NCI-H1930 (cell line): Measurements from ENCODE around the gene SLC2A4.

Experiments used
- DNase-seq, 2 experiments: peaks; one replicate each; lab custom pipeline; 2025; lab: John Stamatoyannopoulos, UW

The SLC2A4 gene

DNA sequence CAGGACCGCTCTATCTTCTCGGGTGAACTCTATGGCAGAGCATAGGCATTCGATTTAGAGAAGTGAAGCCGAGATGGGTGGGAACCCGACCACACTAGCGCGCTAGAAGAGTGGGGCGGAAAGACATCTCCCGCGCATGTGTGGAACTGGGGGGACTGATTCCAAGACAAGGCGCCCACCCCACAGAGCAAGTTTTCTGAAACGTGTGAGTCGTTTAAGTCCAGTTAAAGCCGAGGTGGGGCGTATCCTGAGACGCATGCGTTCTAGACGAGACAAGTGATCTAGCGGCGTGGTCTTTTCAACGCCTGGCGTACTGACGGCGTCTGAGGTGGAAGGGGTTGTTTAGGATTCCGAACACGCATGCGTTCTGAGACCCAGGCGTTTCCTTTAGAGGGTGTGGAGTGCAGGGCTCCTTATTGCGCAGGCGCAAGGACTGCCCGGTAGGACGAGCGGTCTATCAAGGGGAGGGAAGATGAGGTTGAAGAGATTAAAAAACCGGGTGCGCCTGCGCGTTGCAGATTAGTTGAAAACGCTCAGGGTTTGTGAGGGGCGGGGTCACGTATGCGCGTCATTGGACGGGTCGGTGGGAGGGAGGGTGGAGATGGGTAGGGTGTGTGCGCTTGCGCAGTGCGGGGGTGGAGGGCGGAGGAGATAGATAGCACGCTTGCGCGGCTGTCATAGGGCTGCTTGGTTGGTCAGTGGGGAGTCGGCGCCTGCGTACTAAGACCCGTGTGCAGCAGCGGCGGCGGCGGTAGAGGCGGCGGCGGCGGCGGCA is 25.6 kb downstream of the SLC2A4 start, which contains the start of gene EIF5A:
Gene EIF5A (plus strand): TSS at position 718 of the 775 bp plus-strand sequence. CDS start 2,008 bp downstream, outside the sequence.
- peak; percentile 99 to 100 for DNase-seq

DNA sequence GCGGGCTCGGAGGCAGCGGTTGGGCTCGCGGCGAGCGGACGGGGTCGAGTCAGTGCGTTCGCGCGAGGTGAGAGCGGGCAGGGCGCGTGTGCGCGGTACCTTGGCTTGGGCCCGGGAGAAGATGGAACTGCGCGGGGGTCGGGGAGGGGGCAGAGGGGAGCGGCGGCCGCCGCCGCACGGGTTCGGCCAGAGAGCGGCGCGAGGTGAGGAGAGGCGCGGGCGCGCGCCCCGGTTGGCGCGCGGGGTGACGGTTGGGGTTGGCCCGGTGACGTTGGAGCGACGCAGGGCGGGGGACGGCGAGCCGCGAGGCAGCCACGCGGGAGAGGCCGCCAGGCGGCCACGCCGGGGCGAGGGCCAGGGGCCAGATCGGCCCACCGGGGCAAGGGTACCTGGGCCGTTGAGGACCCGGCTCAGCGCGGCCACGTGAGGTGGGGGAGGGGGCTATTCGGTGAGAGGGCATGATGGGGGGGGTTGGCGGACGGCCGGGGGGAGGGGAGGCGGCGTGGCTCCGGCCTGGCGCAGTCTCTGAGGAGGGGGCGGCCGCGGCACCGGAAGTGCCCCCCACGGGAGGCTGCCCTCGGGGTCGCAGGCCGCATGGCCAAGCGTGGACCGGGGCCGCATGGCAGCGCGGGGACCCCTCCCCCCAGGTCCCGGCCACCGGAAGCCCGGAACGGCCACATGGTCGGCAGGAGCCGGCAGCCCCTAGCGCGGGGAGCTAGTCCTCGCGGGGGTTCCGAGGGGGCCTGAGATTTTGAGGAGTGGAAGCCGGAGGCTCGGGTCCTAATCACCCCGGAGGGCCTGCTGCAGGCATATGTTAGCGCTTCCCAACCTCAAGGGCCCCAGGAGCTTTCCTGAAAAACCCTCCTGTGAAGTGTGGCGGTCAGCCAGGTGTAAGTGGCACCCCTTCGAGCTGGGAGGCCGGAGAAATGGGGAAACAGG is 26.4 kb downstream of the SLC2A4 start:
- DNase-seq, result peak; percentile 40 to 42

DNA sequence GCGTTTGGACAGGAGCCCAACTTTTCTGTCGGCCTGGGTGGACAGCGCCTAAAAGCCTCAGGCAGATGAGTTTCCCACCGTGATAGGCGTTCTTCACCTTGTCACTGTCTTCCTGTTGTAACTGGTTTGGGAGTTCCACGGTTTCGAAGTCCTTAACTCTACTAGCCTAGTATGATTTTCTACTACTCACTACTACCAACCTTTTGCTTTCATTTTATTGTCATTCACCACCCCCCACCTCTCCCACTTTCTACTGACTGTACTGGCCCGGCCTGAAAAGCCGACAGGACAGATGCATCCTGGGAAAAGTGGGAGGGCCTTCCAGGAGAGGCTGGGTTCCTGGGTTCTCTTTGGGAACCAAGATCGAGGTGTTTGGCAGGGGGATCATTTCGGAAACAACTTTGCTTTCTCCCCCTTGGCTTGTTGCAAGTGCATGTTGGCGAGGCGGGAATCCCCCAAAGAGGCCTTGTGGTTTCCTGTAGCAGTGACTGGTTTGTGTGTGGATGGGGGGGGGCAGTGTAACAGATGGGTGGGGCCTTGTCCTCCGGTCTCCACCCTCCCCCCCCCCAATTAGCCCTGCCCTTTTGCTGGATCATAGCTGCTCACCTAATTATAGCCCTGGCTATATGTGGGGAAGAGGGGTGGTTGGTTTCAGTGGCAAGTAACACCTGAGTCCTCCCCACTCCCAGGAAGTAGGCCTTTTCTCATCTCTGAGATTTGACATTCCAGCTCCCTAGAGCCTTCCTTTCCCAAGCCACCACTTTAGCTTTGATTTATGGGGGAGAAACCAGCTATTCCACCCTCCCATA is 27.3 kb downstream of the SLC2A4 start:
- peak; percentile 7 to 20 for DNase-seq

DNA sequence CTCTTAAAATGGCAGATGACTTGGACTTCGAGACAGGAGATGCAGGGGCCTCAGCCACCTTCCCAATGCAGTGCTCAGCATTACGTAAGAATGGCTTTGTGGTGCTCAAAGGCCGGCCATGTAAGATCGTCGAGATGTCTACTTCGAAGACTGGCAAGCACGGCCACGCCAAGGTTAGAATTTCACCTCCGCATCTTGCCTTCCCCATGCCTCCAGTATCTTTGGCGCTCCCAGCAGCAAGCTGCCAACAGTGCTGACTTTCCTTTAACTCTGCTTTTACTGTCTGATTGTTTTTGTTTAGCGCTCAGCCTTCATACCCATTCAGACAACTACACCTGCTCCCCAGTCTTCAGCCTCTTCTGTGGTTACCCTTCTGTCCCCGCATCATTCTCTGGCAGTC is 28.1 kb downstream of the SLC2A4 start:
- no peak for DNase-seq

DNA sequence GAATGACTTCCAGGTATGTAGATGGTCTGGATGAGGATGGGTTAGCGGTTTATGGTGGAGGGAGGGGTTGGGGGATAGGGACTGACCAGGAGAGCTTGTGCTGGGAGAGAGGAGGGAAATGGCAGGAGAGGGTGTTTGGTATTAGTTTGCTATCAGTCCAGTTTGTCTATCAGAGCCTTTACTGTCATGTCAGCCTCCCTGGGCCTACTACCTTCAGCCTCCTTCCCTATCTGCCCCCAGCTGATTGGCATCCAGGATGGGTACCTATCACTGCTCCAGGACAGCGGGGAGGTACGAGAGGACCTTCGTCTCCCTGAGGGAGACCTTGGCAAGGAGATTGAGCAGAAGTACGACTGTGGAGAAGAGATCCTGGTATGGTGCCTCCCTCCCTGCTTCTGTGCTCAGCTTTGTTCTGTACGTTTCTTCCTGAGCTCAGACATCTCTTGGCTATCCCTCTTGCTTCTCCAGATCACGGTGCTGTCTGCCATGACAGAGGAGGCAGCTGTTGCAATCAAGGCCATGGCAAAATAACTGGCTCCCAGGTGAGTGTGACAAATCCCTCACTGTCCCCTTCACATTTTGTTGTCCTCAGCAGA is 29.7 kb downstream of the SLC2A4 start:
- DNase-seq, result no peak

DNA sequence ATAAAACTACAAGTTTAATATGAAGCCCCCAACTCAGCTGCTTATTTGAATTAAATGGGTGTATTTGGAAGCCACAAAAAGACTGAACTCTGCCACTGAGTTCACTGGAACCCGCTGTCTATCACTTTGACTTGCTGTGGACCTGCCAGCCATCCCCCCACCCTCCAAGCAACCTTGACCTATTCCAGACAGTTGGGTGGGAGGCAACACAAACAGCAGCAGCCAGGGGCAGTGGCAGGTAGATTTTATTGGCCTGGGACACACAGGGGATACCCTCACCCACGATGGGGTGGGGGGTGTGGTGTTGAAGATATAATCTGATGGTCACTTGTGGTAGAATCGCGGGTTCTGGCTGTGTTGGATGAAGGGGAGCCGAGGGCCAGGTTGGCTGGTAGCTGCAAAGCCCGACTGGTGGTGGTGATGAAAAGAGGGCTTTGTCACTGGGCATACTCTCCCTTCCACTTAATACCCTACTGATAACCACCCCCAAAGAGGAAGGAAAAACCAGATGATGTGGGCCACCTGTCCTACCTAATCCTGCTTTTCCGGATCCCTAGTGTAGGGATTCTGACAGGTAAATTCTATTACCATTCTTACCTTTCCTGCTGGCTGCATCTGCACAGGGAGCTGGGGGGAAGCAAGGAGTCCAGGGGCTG is 31.0 kb downstream of the SLC2A4 start:
- no peak for DNase-seq

DNA sequence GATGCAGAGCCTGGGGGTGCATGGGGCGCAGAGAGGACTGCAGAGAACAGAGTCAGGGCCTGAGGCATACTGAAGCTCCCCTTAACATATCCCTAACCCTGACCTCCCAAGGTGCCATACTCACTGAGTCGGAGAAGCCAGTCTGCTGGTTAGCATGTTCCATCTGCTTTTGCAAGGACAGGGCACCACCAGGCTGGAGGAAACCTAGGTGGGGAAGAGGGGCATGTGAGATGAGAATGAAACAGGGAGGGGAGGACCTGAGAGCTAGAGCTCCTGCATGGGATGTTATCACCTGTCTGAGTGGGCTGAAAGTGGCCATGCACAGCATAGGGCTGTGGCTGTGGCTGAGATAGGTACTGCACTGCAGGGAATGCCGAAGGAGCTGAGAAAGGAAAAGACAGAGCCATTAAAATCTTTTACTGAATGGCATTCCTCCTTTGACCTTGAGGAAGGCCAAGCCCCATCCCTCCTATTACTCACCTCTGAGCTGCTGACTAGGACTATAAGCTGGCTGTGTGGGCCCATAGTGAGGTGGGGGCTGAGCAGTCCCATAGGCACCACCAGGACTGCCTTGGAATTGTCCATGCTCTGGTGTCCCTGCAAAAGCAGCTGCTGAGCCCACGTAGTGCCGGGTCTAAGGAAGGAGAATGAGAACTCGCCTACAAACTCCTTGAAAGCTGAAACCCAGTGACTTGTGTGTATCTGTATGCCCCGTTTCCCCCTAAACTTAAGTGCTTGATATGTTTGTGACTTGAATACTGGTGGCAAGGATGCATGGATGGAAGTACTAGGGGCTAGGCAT is 31.8 kb downstream of the SLC2A4 start:
- DNase-seq, result no peak

DNA sequence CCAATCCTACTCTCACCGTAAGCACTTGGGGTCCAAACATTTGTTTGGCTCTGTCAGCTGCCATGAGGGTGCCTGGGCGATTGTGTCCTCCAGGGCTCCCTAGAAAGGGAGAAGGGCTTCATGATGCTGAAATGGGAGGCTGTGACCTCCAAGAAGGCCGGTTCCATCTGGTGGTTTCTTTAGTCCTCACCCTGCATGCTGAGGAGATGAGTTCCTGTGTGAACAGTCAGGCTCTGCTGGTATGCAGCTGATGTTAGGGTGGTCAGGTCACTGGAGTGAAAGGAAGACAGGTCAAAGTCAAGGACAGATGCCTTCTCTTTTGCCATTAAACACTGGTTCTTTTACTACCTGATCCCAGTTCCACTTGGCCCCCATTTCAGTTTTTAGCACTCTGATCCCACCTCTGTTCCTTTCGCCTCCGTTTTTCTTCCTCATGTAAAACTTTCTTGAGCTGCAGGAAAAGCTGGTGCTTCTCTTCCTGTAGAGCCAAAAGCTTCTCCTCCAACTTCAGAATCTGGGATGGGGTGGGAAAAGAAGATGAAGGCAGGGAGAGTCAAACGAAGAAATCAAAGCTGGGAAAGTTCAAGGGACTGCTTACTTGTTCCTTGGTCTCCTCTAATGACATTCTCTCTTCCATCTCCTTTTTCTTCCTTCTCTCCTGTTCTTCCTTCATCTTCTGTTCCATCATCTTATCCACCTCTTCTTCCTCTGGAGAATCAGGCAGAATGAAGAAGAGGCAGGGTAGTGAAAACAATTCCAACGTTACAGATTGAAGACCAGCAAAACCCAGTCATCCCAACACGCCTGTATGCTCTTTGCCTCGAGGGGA is 32.6 kb downstream of the SLC2A4 start:
- no peak for DNase-seq

DNA sequence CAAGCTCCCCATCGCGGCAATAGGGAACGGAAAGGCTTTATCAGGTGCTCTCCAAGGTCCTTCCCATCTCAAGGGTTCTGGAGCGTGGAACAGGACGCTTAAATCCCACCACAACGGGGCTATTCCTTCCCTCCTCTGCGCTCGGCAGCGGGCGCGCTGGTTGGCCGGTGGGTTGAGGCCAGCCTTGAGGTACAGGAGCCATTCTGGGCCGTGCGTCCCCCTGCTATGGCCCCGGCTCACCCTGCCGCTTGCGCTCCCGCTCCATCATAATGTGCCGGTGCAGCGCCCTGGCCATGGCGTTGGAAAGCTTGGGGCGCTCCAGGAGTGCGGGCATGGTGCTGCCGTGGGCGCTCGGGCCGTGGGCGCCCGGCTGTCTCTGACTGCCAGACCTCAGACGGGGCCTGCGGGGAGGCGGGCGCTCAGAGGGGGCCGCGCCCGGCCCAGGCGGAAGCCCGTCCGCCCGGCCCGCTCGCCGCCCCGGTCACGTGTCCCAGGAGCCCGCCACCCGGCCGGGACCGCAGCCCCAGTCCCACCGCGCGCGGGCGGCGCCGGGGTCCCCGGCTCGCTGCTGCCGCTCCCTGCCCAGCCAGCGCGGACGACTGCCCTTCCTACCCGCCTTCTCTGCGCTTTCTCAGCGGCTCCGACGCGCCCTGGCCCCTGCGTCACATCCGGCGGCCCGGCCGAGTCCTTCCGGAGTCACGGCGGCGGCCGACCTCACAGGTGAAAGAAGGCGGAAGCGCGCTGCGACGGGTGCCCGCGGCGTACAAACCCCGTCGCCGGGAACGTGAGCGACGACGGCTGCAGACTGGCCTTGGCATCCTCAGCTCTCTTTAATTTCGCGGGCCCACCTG is 33.4 kb downstream of the SLC2A4 start, which contains the start of gene GPS2:
Gene GPS2 (minus strand): TSS at position 642 of the 851 bp plus-strand sequence. CDS start 308 bp downstream, at position 334.
- DNase-seq, result peak; percentile 80 to 87

DNA sequence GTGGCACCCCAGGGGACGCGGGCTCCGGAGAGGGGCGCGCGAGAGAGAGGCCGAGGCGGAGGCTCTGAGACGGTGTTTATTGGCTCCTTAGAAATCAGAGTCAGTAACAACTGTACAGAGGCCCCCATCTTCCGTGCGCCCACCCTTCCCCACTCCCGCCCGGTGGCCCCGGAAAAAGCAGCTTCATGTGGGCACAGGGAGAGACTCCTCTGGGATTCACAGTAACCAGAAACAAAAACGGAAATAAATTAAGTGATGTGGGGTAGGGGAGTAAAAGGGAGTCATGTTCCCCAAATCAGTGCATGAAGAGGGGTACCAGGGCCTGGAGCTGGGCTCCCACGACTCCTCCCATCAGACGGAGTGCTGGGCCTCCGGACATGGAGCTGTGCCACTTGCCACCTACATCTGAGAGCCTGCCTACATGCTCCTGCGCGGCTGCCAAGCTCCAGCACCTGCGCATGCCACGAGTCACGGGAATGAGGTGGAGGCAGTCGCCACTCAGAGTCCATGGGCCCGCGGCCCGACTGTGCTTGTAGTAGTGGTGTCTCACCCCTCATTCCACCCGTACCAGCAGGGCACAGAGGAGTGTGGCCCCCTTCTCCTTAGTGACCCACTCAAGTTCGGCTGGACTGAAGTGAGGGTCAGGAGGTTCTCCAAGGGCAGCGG is 34.2 kb downstream of the SLC2A4 start:
- DNase-seq, result no peak

DNA sequence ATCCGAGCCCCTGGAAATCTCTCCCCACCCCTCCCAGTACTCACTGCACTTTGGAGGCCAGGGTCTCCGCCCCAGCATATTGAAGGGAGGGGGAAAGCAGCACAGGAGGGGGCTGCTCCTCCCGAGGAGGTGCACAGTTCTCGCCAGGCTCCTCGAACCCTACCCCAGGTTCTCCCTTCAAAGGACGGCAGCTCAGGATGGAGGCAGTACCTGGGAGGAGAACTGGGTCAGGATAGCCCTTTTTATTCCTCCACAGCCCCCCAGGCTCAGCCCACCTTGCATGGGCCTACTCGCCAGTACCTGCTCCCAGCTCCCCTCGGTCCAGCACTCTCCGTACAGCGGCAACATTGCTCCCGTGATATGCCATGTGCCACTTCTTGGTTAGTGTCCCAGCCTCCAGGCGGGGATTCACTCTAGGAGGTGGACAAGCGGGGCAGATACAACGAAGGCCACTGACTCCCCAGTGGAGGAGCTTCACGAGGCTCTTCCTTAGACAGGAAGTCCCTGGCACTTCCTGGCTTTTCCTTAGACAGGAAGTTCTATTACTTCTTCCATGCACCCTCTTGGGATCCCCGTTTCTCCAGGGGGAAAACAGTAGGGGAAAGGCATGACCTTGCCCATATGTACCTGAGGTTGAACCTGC is 35.8 kb downstream of the SLC2A4 start:
- no peak for DNase-seq

DNA sequence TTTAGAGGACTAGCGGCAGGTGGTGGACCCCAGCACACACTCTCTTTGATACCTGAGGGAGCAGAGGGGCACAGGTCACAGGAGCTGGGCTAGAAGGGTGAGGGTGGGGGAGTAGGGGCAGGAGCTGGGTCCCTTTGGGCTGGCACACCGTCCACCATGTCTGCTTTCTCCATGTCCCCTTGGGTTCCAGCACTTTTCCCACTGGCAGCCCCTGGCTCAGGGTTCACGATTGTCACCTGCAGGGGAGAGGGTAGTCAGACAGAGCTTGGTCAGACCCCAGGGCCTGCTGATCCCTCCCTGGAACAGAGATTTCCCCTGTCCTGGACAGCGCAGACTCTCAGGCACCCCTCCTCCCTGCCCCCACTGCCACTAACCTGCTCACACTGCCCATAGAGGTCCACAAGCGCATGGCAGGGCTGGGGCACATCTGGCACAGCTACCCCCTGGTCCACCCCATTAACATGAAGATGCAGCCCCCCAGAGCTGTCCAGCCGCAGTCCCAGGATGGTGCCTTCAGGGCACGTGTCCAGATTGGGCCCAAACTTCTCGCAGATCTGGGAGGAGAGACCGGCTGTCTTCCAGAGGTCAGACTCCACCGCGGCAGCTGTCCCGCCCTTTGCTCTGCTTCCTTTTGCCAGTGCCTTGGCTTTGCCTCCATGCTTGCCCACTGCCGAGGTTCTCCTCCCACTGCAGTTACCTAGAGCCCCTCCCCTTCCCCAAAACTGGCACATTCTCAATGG is 36.8 kb downstream of the SLC2A4 start:
- no peak for DNase-seq

DNA sequence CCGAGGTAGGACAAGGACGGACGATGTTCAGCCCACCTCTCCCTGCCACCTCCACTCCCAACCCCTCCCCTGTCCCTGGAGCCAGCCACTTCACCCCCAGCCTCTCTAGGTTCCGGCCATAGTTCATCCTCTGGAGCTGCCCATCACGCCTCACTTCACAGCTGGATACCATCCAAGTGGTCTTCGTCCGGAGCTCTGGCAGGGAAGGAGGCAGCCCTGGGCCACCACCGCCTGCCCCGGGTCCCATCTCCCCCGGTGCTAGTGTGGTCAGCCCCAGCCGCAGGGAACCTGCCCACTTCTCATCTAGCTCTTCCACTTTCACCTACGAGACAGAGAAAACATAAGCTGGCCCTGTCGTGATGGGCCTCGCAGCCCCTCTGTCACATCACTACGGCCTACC is 39.9 kb downstream of the SLC2A4 start:
- no peak for DNase-seq

DNA sequence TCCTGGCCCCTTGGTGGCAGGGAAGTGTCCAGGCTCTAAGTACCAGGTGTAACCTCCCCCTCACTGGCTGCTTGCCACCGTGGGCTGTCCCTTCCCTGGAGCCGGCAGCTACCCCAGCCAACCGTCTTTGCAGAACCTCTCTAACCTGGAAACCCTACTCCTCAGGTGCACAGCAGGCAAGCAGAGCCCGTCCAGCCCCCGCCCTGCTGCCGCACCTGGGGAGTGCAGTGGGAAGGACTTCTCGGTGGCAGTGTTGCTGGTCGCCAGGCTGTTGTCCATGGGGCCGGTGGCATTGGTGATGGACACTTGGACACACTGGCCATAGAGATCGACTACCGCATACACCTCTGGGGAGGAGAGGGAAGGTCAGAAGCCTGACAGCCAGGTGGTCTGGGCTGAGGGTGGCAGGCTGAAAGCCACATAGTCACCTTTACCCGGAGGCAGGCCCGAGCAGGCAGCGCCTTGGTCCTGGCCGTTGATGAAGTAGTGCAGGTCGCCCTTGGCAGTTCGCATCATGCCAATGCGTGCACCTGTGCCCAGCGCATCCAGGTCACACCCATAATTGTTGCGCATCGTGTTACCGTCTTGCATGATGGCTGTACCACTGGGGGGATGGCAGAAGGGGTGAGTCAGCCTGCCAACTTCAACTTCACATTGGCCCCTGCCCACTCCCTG is 41.1 kb downstream of the SLC2A4 start:
- DNase-seq, result no peak

DNA sequence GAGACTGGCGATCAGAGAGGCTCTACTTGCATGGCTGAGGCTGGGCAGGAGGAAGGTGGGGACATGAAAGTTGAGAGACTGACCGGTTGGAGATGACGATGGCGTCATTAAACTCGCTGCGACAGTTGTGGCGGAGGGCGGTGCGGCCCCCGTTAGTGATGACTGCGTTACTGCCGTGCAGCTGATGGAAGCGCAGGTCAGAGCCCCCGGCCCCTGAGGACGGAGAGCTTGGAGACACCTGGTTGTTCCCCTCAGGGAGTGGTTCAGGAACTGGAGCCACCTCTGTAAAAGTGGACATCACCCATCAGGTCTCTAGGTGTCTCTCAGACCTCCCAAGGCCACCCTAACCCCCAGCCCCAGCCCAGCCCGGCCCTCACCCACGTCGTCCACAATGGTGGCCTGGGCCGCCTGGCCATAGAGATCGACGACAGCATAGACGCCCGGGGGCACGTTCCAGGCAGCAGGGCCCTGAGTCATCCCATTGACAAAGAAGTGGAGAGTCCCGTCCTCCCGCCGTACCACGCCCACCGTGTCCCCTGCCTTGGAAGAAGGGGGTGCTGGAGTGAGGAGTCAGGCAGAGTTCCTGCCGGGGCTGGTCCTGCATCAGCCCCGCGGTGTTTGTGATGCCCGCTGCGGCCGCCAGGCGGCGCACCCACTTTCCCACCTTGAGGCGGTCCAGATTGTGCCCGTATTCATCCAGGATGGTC is 42.4 kb downstream of the SLC2A4 start:
- peak in 1 of 2 experiments; percentile 42 for DNase-seq
